Breast epithelium (tissue), 4 donors: ENCODE results near the gene BCL11B. TPM values are rescaled to one million over a fixed set of nuclear protein-coding genes. Genes with fewer than 3 reads are reported as not detected.

Experiments used
- DNase-seq, 2 donors: peaks; one replicate each; pipeline ENCODE4 v3.0.0-alpha.2; 2019; ENCODE audit warnings: low spot score in 2 of 2
- H3K27ac ChIP-seq, 2 donors: fragments of 200-600 bp; sonication (generic) in 1 of 2; one replicate each; pipeline ENCODE4 v1.5.1; 2016 to 2019; ENCODE audit warnings: mild to moderate bottlenecking in 1 of 2
- H3K27me3 ChIP-seq, 2 donors: fragments of 200-600 bp; sonication (generic) in 1 of 2; one replicate each; pipeline versions ENCODE4 v1.5.1 to v1.6.0; 2017 to 2019; ENCODE audit warnings: control low read depth in 1 of 2, mild to moderate bottlenecking in 1 of 2
- H3K36me3 ChIP-seq: fragments of 200-600 bp; one replicate; pipeline ENCODE4 v1.5.1; 2019
- H3K4me1 ChIP-seq, 2 donors: fragments of 200-600 bp; sonication (generic); one replicate each; pipeline ENCODE4 v1.5.1; 2016 to 2019; ENCODE audit warnings: control low read depth in 1 of 2
- H3K4me3 ChIP-seq, 3 donors: fragments of 200-600 bp; sonication (generic); 1 replicate in 2 of 3; 2 replicates in 1 of 3; pipeline ENCODE4 v1.5.1; 2016 to 2019; ENCODE audit warnings: mild to moderate bottlenecking in 3 of 3, moderate library complexity in 2 of 3
- H3K9me3 ChIP-seq, 2 donors: fragments of 200-600 bp; sonication (generic) in 1 of 2; one replicate each; pipeline ENCODE4 v1.5.1; 2016 to 2019; ENCODE audit warnings: control low read depth in 1 of 2
- POLR2A ChIP-seq: fragments of 450-650 bp; IDR thresholded peaks from one replicate; pipeline ENCODE4 v1.6.1; 2016; ENCODE audit warnings: antibody characterized with exemption, mild to moderate bottlenecking, moderate library complexity
- POLR2AphosphoS5 ChIP-seq, 3 donors: sonication (generic); formaldehyde crosslinking; IDR thresholded peaks; one replicate each; pipeline ENCODE4 v1.6.1; 2017; ENCODE audit warnings: antibody characterized with exemption in 3 of 3
- intact Hi-C: fragments of 100-400 bp; cut with DNase I; formaldehyde crosslinking; loops from one replicate; pipeline ENCODE4 v1.15.1; 2023; ENCODE audit warnings: low total_unique reads
- total RNA-seq, 3 donors: library from RNA; depleted of rRNA; stranded (reverse); fragments of >200 nt; gene quantifications; one replicate each; pipeline ENCODE4 v1.1.0, GENCODE V29; 2016
- TF ChIP-seq, protein P1 (sequence below), 3 donors: fragments of 450-650 bp; IDR thresholded peaks; one replicate each; pipeline ENCODE4 v1.5.1; 2016 to 2017; ENCODE audit warnings: antibody characterized with exemption in 3 of 3, mild to moderate bottlenecking in 3 of 3, moderate library complexity in 3 of 3

The BCL11B gene
- total RNA-seq, 3 donors from 2014 or later = 0.96 to 3.9 (median 2.6) TPM

DNA sequence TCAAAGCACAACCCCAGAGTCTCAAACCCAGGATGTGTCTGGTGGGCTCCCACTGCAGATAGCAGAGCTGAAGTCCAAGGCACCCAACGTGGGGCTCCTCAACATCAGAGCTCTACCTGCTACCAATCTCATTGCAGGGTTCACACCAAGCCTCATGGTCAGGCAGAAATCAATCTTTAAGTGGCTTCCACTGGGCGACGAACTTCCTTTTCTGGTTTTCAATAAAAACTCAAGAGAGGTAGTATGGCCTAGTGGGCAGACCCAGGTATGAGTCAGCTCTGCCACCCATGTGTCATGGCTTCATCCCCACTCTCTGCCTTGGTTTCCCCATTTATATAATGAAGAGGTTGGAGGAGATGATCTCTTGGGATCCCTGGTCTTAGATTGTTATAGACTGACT, 47.0 kb downstream of the BCL11B start:
- Histone ChIP-seq H3K36me3 (no peaks in the 10 kb centered on the region), H3K9me3 (no peaks in the 10 kb centered on the region), H3K4me3 (no peak overlapping the region), H3K4me1 (no peaks in the 10 kb centered on the region), H3K27me3 (no peaks in the 10 kb centered on the region), H3K27ac (no peak overlapping the region)
- intact Hi-C loops = no loop called here
- TF ChIP-seq, protein P1, sequence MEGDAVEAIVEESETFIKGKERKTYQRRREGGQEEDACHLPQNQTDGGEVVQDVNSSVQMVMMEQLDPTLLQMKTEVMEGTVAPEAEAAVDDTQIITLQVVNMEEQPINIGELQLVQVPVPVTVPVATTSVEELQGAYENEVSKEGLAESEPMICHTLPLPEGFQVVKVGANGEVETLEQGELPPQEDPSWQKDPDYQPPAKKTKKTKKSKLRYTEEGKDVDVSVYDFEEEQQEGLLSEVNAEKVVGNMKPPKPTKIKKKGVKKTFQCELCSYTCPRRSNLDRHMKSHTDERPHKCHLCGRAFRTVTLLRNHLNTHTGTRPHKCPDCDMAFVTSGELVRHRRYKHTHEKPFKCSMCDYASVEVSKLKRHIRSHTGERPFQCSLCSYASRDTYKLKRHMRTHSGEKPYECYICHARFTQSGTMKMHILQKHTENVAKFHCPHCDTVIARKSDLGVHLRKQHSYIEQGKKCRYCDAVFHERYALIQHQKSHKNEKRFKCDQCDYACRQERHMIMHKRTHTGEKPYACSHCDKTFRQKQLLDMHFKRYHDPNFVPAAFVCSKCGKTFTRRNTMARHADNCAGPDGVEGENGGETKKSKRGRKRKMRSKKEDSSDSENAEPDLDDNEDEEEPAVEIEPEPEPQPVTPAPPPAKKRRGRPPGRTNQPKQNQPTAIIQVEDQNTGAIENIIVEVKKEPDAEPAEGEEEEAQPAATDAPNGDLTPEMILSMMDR (IDR thresholded peaks at IDR 0.05) = no peak
- TF ChIP-seq POLR2A = no peak
- no peak for TF ChIP-seq POLR2AphosphoS5 (IDR thresholded peaks at IDR 0.05)
- DNase-seq = no peak

DNA sequence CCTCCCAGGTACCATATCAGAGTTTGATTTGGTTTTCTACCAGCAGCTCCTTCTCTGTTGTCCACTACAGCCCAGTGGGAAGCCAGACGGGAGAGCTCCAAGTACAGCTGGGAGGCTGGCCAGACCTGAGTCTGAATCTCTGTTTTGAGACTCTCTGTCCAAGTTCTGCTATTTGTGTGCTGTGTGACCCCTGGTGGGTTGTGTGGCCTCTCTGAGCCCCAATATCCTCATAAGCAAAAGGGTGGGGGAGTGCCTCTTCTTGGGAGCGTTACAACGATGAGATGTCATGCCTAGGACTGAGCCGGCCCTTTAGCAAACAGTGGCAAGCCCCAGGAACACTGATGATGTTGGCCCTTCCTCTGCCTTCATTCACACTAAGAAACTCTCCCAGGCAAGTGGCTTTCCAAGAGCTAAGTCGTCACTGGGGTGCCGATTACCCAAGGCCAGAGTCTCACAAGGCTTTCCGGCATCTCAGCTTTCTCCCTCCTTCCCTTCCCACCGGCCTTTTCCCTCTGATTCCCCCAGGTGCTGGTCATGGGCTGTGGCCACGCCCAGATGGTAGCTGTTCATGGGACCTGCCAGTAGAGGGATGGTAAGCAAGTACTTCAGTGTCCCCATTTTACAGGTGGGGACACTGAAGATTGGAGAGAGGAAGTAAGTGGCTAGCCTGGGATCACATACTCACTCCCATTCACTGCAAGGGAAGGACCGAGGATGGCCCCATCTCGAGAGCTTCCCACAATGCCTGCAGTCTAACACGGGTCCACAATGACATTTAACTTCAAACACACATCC, 47.7 kb downstream of the BCL11B start:
- no peaks in the 10 kb centered on the region for H3K4me1 ChIP-seq
- H3K27ac ChIP-seq = no peak overlapping the region
- H3K27me3 ChIP-seq = no peaks in the 10 kb centered on the region
- intact Hi-C loops = no loop called here
- no peak for TF ChIP-seq POLR2A
- TF ChIP-seq, protein P1 (IDR thresholded peaks at IDR 0.05) = no peak
- H3K9me3 ChIP-seq = no peaks in the 10 kb centered on the region
- no peaks in the 10 kb centered on the region for H3K36me3 ChIP-seq
- no peak overlapping the region for H3K4me3 ChIP-seq
- no peak for DNase-seq

DNA sequence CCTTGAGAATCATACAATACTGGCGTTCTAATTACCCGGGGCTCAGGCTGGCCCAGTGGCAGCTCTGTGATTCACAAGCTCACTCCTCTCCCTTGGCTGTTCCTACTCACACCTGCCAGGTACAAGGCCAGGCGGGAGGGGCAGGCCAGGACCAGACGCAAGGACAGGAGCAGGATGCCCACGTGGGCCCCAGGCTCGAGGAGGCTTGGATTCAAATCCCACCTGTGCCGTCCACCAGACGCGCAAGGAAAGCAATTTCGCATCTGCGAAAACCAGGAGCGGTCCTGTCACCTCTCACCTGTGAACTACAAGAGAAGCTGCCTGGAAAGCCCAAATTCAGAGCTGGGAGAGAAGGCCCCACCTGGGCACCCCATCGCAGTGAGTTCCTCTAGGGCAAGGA, 50.6 kb downstream of the BCL11B start:
- intact Hi-C loops = no loop called here
- Histone ChIP-seq H3K4me1 (no peaks in the 10 kb centered on the region), H3K4me3 (no peak overlapping the region), H3K27ac (no peak overlapping the region), H3K27me3 (no peaks in the 10 kb centered on the region), H3K9me3 (no peaks in the 10 kb centered on the region), H3K36me3 (no peaks in the 10 kb centered on the region)
- TF ChIP-seq POLR2A (no peak), POLR2AphosphoS5 (IDR thresholded peaks at IDR 0.05) (no peak)
- TF ChIP-seq, protein P1 (IDR thresholded peaks at IDR 0.05) = no peak
- no peak for DNase-seq

DNA sequence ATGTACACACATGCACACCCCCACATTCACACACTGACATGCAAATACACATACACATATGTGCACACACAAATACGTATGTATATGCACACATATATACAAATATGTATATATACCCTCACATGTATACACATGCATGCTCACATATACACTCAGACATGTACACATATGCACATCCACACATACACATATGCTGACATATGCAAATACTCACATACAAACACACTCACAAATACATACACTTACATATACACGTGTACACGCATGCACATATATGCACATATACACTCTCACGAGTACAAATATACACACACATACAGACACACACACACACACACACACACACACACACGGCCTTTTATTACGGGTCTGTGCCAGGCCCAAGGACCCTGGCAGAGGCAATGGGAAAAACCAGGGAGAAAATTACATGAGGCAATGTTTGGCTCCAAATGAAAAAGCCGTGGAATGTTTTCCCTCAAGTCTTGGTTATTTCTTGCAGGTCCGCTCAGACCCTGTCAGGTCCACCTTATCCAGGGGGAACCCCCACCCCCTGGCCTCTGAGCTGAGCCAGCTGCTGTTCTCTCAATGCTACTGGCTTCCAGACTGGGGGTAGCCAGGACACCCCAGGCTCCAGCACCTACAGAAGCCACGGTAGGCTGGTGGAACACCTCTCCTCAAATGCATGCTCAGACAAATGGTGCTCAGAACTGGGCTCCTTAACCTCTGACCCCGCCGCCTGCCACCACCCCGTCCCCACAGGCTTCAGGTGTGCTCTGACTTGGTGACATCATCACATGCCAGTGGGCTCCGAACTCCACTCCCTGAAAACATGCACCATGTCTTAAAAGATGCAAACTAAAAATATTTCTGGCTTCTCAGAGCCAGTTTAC, 54.7 kb downstream of the BCL11B start:
- no peaks in the 10 kb centered on the region for H3K36me3 ChIP-seq
- intact Hi-C loops = no loop called here
- no peak overlapping the region for H3K4me3 ChIP-seq
- no peaks in the 10 kb centered on the region for H3K9me3 ChIP-seq
- no peak for DNase-seq
- no peaks in the 10 kb centered on the region for H3K4me1 ChIP-seq
- no peak overlapping the region for H3K27ac ChIP-seq
- TF ChIP-seq, protein P1 (IDR thresholded peaks at IDR 0.05) = no peak
- no peak for TF ChIP-seq POLR2AphosphoS5 (IDR thresholded peaks at IDR 0.05)
- no peak for TF ChIP-seq POLR2A
- no peaks in the 10 kb centered on the region for H3K27me3 ChIP-seq

DNA sequence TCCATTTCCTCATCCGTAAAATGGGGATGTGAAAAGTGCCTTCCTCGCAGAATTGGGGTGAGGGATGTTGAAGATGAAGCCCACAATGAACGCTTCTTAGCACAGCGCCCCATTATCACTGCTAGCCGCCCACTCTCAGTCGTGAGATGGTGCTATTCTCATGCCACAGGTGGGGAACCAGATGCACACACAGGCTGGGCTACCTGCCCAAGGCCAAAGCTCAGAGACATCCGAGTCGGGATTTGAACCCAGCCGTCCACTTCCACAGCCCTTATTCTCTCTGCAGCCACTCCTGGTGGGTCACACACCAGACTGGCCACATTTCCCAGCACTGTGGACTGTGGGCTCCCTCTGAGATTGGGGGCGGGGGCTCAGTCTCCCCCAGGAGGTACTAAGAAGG, 55.8 kb downstream of the BCL11B start:
- Histone ChIP-seq H3K36me3 (no peaks in the 10 kb centered on the region), H3K4me1 (no peaks in the 10 kb centered on the region), H3K27ac (no peak overlapping the region), H3K9me3 (no peaks in the 10 kb centered on the region), H3K4me3 (no peak overlapping the region), H3K27me3 (no peaks in the 10 kb centered on the region)
- TF ChIP-seq POLR2AphosphoS5 (IDR thresholded peaks at IDR 0.05) (no peak), POLR2A (no peak)
- TF ChIP-seq, protein P1 (IDR thresholded peaks at IDR 0.05) = no peak
- DNase-seq = no peak
- intact Hi-C loops = no loop called here
